ENCODE data around the gene FANCC. TPM values are rescaled to one million over a fixed set of nuclear protein-coding genes. Genes with fewer than 3 reads are reported as not detected.
"Not testable (repeated sequence)": the region's sequence is repeated elsewhere in the genome, so short reads cannot be mapped to it uniquely, and the experiment has no call there.

The FANCC gene
- total and polyA plus RNA-seq, 4 donors: 8.3 to 32.4 (median 11.5) TPM

DNA sequence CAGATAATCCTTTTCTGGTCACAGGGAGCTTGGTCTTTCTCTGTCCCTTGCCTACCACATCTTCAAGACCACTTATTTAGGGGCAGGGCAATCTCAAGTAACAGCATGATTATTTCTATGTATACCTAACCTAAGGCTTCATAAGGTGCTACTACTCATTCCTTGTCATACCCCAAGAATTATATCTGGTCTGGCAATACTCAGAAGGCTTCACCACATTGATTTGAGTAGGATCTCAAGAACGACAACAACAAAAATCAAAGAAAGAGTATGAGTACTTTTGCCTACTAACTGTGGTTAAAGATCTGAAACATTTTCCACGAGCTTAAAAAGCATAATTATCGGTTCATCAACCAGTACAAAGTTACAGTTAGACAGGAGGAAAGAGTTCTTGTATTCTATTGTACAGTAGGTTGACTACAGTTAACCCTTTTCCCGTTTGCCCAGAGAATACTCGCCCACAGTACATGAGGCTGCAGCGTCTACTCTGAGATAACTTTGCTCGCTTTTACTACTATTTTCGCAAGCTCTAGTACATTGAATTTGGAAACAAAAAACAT, 41.0 kb downstream of the FANCC start:
- H3K9me3 ChIP-seq (ENCODE audit: control insufficient read depth in 4 of 4, low read length in 3 of 4): no peaks in the 10 kb centered on the region
- H3K27ac ChIP-seq (ENCODE audit: low read depth in 1 of 2, low read length in 2 of 2): no peak overlapping the region
- H3K27me3 ChIP-seq (ENCODE audit: control insufficient read depth in 4 of 4, insufficient read depth in 4 of 4, low read length in 3 of 4): no peaks in the 10 kb centered on the region
- no peak for DNase-seq (ENCODE audit: low spot score)
- H3K4me3 ChIP-seq (ENCODE audit: low read depth in 1 of 3, low read length in 3 of 3): no peak overlapping the region
- H3K4me1 ChIP-seq (ENCODE audit: control insufficient read depth in 4 of 4, insufficient read depth in 4 of 4, low read length in 3 of 4): no peaks in the 10 kb centered on the region
- no peak for TF ChIP-seq FOXA2 (IDR thresholded peaks at IDR 0.05)
- no peak for TF ChIP-seq TAF1 (conservative IDR thresholded peaks at IDR 0.05)
- no peak for TF ChIP-seq FOXA1 (IDR thresholded peaks at IDR 0.05)
- TF ChIP-seq YY1 (IDR thresholded peaks at IDR 0.05): no peak
- no peak for TF ChIP-seq HNF4A (conservative IDR thresholded peaks at IDR 0.05)
- TF ChIP-seq NR2F2 (IDR thresholded peaks at IDR 0.05): no peak
- TF ChIP-seq EGR1 (IDR thresholded peaks at IDR 0.05; ENCODE audit: low read depth in 2 of 2): no peak
- no peak overlapping the region for H3K9ac ChIP-seq (ENCODE audit: low read depth in 1 of 2, low read length in 2 of 2)
- WGBS: 94% methylated on average over 8 of the region's 8 CpGs
- no peaks in the 10 kb centered on the region for H3K36me3 ChIP-seq (ENCODE audit: control insufficient read depth in 4 of 4, insufficient read depth in 3 of 4, low read depth in 1 of 4, low read length in 3 of 4)

DNA sequence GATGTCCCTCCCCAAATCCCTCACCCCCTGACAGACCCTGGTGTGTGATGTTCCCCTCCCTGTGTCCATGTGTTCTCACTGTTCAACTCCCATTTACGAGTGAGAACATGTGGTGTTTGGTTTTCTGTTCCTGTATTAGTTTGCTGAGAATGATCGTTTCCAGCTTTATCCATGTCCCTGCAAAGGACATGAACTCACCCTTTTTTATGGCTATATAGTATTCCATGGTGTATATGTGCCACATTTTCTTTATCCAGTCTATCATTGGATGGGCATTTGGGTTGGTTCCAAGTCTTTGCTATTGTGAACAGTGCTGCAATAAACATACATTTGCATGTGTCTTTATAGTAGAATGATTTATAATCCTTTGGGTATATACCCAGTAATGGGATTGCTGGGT, 43.3 kb downstream of the FANCC start:
- H3K4me1 ChIP-seq (ENCODE audit: control insufficient read depth in 4 of 4, insufficient read depth in 4 of 4, low read length in 3 of 4): peaks cover 0 to 11% (median 5%) of the 10 kb centered on the region in 4 donors
- not testable (repeated sequence) for H3K9me3 ChIP-seq (ENCODE audit: control insufficient read depth in 4 of 4, low read length in 3 of 4)

DNA sequence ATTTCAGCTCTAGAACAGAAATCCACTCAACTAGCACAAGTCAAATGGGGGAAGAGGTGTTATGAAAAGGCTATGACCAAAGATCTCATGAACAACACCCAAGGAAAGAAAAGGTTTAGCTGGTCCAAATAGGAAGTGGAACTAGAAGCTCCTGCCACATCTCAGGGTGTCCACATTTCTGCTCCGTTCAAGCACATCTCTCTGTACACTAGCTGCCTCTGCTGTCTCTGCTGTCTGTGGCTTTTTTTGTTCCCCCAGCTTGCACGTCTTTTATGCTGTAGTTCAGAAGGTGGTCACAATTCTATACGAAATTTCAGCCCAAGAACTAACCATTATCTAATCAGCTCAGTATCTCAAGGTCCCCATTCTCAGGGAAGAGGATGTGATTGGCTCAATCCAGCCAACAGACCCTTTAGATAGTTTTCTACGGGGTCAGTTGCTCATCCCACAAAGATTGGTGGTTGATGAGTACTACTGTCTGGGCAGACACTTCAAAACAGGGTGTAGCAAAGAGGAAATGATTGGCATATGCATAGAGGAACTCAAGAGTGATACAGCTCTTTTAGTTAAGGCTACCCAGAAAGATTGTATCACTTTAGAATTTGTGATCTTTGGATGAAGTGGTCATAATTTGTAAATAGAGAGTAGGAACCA, 44.0 kb downstream of the FANCC start:
- H3K36me3 ChIP-seq (ENCODE audit: control insufficient read depth in 4 of 4, insufficient read depth in 3 of 4, low read depth in 1 of 4, low read length in 3 of 4): no peaks in the 10 kb centered on the region
- no peak overlapping the region for H3K9ac ChIP-seq (ENCODE audit: low read depth in 1 of 2, low read length in 2 of 2)
- TF ChIP-seq, protein P1, sequence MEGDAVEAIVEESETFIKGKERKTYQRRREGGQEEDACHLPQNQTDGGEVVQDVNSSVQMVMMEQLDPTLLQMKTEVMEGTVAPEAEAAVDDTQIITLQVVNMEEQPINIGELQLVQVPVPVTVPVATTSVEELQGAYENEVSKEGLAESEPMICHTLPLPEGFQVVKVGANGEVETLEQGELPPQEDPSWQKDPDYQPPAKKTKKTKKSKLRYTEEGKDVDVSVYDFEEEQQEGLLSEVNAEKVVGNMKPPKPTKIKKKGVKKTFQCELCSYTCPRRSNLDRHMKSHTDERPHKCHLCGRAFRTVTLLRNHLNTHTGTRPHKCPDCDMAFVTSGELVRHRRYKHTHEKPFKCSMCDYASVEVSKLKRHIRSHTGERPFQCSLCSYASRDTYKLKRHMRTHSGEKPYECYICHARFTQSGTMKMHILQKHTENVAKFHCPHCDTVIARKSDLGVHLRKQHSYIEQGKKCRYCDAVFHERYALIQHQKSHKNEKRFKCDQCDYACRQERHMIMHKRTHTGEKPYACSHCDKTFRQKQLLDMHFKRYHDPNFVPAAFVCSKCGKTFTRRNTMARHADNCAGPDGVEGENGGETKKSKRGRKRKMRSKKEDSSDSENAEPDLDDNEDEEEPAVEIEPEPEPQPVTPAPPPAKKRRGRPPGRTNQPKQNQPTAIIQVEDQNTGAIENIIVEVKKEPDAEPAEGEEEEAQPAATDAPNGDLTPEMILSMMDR (IDR thresholded peaks at IDR 0.05; ENCODE audit: low read depth, low read length, missing input control): no peak
- TF ChIP-seq, protein P2, sequence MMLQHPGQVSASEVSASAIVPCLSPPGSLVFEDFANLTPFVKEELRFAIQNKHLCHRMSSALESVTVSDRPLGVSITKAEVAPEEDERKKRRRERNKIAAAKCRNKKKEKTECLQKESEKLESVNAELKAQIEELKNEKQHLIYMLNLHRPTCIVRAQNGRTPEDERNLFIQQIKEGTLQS (IDR thresholded peaks at IDR 0.05): no peak
- TF ChIP-seq NR2F2 (IDR thresholded peaks at IDR 0.05): no peak
- TF ChIP-seq HNF4A (conservative IDR thresholded peaks at IDR 0.05): no peak
- TF ChIP-seq, protein P3, sequence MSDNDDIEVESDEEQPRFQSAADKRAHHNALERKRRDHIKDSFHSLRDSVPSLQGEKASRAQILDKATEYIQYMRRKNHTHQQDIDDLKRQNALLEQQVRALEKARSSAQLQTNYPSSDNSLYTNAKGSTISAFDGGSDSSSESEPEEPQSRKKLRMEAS (IDR thresholded peaks at IDR 0.05): no peak
- no peak for TF ChIP-seq FOXA1 (IDR thresholded peaks at IDR 0.05)
- no peak overlapping the region for H3K27ac ChIP-seq (ENCODE audit: low read depth in 1 of 2, low read length in 2 of 2)
- no peak overlapping the region for H3K4me3 ChIP-seq (ENCODE audit: low read depth in 1 of 3, low read length in 3 of 3)
- WGBS: 77% methylated on average over 4 of the region's 4 CpGs
- no peaks in the 10 kb centered on the region for H3K27me3 ChIP-seq (ENCODE audit: control insufficient read depth in 4 of 4, insufficient read depth in 4 of 4, low read length in 3 of 4)
- no peaks in the 10 kb centered on the region for H3K9me3 ChIP-seq (ENCODE audit: control insufficient read depth in 4 of 4, low read length in 3 of 4)
- no peak for DNase-seq (ENCODE audit: low spot score)
- peaks cover 0 to 11% (median 6%) of the 10 kb centered on the region in 4 donors for H3K4me1 ChIP-seq (ENCODE audit: control insufficient read depth in 4 of 4, insufficient read depth in 4 of 4, low read length in 3 of 4)

More for the DNA sequence above, 43.3 kb downstream of the FANCC start:
- not testable (repeated sequence) for DNase-seq (ENCODE audit: low spot score); H3K9ac ChIP-seq (ENCODE audit: low read depth in 1 of 2, low read length in 2 of 2); H3K27me3 ChIP-seq (ENCODE audit: control insufficient read depth in 4 of 4, insufficient read depth in 4 of 4, low read length in 3 of 4); H3K4me3 ChIP-seq (ENCODE audit: low read depth in 1 of 3, low read length in 3 of 3); H3K36me3 ChIP-seq (ENCODE audit: control insufficient read depth in 4 of 4, insufficient read depth in 3 of 4, low read depth in 1 of 4, low read length in 3 of 4); H3K27ac ChIP-seq (ENCODE audit: low read depth in 1 of 2, low read length in 2 of 2)
- WGBS: 96% methylated on average over 2 of the region's 2 CpGs

DNA sequence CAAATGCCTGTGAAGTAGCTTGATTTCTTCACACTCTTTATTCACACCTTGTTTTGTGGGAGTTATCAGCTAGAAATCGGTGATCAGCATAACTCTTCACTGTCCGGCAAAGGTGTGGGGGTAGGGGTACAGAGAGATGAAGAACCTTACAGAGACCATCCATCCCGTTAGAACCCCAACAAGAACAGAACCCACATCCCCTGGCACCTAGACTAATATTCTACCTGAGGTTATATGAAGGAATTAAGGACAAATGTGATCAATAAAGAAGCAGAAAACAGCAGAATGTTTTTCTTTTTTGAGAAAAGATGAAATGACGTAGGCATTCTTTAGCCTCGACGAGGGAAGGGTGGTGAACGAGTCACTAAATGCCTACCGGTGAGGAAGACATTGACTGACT, 44.7 kb downstream of the FANCC start:
- no peak for DNase-seq (ENCODE audit: low spot score)
- Histone ChIP-seq H3K27ac (ENCODE audit: low read depth in 1 of 2, low read length in 2 of 2) (no peak overlapping the region), H3K9ac (ENCODE audit: low read depth in 1 of 2, low read length in 2 of 2) (no peak overlapping the region), H3K36me3 (ENCODE audit: control insufficient read depth in 4 of 4, insufficient read depth in 3 of 4, low read depth in 1 of 4, low read length in 3 of 4) (no peaks in the 10 kb centered on the region), H3K27me3 (ENCODE audit: control insufficient read depth in 4 of 4, insufficient read depth in 4 of 4, low read length in 3 of 4) (no peaks in the 10 kb centered on the region), H3K4me1 (ENCODE audit: control insufficient read depth in 4 of 4, insufficient read depth in 4 of 4, low read length in 3 of 4) (peaks cover 0 to 11% (median 6%) of the 10 kb centered on the region in 4 donors), H3K9me3 (ENCODE audit: control insufficient read depth in 4 of 4, low read length in 3 of 4) (no peaks in the 10 kb centered on the region), H3K4me3 (ENCODE audit: low read depth in 1 of 3, low read length in 3 of 3) (no peak overlapping the region)
- 97% methylated on average over 8 of the region's 8 CpGs for WGBS
- no peak for TF ChIP-seq JUND (IDR thresholded peaks at IDR 0.05)
- TF ChIP-seq FOXA1 (IDR thresholded peaks at IDR 0.05): no peak
- no peak for TF ChIP-seq EGR1 (IDR thresholded peaks at IDR 0.05; ENCODE audit: low read depth in 2 of 2)
- TF ChIP-seq RAD21 (IDR thresholded peaks at IDR 0.05): no peak

Data from liver (tissue), 9 donors.